ENCODE data around the gene A4GNT.

DNA sequence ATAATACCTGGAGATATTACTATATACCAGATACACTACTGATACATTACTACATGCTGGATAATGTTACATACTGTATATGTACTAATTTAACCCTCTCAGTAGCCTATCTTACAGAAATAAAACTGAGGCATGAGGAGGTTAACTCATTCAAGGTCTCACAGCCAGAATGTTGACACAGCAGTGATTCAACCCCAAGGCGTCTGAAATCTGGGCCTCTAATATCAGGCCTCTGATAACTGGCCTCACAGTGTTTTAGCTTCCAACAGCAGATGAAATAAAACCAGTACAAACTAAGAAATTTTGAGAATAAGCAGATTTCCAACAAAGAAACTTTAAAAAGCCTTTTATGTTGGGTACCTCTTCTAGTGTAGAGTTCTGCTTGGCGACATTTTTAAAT is 40.2 kb downstream of the A4GNT start:
- no peak for TF ChIP-seq POLR2A (IDR thresholded peaks at IDR 0.05; ENCODE audit: extremely low read depth, insufficient read length)
- TF ChIP-seq, protein P1, sequence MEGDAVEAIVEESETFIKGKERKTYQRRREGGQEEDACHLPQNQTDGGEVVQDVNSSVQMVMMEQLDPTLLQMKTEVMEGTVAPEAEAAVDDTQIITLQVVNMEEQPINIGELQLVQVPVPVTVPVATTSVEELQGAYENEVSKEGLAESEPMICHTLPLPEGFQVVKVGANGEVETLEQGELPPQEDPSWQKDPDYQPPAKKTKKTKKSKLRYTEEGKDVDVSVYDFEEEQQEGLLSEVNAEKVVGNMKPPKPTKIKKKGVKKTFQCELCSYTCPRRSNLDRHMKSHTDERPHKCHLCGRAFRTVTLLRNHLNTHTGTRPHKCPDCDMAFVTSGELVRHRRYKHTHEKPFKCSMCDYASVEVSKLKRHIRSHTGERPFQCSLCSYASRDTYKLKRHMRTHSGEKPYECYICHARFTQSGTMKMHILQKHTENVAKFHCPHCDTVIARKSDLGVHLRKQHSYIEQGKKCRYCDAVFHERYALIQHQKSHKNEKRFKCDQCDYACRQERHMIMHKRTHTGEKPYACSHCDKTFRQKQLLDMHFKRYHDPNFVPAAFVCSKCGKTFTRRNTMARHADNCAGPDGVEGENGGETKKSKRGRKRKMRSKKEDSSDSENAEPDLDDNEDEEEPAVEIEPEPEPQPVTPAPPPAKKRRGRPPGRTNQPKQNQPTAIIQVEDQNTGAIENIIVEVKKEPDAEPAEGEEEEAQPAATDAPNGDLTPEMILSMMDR (IDR thresholded peaks at IDR 0.05; ENCODE audit: low read depth, low read length): no peak
